ENCODE data around the gene DAP.
"Not testable (repeated sequence)": the region's sequence is repeated elsewhere in the genome, so short reads cannot be mapped to it uniquely, and the experiment has no call there.

The DAP gene

DNA sequence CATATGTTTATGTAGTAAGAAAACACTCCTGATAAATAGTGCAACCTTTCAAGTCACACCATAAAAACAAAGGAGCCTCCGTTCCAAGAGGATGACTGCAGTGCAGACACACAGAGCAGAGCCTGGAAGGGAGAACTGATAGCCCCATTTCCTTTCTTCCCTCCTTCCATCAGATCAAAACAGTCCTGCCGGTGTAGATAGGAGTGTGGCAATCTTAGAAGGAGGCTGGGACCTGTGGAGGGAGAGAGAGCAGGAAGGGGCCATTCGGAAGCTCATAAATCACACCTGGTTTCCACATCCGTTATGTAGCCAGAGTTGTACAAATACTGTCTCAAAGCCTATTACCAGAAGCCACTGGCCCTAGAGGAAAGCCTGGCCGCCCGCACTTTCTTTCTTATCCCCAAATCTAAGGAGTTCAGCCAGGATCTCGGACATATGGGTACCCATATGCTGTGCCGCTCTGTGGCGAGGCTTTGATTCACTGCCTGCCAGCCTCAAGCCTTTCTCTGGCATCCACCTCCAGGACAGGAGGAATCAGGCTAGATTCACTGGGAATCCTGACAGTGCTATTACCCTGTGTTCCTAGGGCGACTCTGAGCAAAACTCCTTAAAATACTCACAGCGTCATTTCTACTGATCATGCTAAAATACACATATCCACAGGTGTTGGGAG lies 26.9 kb downstream of the DAP start:
- peak; percentile 96 for DNase-seq (ENCODE audit: low spot score)

DNA sequence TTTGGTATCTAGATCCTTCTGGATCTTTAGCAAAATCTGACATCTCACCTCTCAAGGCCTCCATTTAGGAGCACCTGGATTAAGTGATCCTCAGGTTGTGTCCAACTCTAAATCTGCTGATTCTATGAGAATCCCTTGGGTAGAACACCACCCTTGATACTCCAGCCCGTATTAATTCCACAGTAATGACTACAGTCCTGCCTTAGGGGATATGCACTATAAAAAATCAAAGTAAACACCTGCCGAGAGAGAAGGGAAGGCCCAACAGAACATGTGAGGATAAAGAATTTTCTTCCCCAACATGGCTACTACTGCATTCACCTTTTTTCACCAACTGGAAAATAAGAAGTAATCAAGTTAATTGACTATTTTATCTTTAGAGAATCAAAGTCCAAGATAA lies 27.6 kb downstream of the DAP start:
- no peak for DNase-seq (ENCODE audit: low spot score)

DNA sequence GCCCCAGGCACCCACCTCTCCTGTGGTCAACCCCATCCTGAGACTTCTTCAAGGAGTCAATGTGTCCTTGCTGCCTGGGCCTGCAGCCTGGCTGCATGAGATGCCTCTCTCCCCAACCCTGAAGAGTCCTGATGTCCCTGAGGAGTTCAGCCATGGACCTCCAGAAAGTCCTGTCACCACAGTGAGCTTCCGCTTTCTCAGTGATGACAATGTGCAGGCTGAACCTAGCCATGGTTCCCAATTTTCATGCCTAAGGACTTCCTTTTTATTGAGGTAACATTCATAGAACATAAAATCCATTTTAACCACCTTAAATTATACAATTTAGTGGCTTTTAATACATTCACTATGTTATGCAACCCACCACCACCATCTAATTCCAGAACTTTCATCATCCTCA lies 29.1 kb downstream of the DAP start:
- DNase-seq (ENCODE audit: low spot score): no peak

DNA sequence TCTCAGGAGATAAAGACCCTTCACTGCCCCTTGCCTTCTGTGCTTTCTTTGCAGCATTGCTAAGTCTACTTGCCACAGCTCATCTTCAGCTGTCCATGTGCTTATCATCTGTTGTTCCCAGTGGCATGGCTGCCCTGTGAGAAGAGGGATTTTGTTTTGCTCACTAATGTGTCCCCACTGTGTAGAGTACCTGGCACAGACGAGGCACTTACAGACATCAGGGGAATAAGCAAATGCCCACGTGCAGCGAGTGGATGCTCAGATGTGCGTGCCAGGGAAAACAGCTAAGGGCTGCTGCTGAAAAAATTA lies 31.0 kb downstream of the DAP start:
- no peak for DNase-seq (ENCODE audit: low spot score)

DNA sequence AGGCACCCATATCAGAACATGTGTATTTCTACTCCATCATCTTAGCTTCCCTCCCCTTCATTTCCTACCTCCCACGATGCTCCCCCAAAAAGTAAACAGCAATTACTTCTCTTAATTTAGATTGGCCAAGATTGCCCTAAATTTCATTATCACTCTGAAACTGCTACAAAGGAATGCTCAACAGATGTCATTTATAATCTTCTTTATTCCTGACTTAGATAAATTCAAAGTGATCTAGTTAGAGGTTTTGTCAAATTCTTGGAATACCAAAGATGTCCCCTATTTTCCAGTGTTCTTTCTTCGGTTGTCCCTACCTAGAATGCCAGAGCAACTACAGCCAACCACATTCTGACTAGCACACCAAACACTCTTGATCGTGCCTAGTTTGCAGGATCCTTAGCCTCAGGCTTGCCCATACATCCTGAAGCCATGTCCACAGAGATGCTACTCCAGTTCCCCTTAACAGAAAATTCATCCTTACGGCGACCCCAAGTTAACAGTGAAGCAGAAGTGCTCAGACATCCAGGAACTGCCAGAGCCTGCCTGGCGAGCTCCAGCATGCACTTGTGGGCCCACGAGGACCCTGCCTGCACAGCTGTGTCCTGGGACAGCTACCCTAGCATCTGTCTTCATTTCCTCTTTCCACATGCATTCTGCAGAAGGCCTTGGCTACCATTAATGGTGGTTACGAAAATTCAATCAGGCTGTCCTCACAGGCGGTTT lies 31.6 kb downstream of the DAP start:
- DNase-seq (ENCODE audit: low spot score): no peak

DNA sequence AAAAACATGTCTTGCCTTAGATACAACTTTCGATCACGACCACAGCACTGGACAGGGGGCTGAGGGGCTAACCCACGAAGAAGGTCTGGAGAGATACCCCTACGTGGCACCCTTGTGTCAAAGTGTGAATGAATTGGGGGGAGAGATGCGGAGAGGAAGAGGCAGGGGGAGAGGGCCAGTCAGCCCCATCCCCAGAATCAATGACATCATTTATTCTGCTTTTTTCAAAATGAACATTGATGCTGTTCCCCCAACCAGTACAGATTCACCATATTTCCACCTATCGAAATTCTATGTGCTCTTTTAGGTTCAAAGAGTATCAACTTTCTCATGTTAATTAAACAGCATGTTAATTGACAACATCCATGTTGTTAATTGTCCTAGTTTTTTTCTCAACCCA lies 32.4 kb downstream of the DAP start:
- no peak for DNase-seq (ENCODE audit: low spot score)

DNA sequence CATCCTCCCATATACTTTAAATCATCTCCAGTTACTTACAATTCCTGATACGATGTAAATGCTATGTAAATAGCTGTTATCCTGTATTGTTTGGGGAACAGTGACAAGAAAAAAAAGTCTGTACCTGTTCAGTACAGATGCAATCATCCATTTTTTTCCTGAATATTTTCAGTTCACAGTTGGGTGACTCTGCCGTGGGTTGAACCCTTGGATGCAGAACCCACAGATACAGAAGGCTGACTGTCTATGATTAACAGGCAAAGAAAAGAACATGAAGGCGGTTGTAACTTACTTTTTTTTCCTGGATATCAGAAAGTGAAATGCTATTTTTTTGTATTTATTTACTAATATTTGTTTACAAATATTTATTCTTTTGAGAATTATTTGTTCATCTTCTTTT lies 33.2 kb downstream of the DAP start:
- no peak for DNase-seq (ENCODE audit: low spot score)

DNA sequence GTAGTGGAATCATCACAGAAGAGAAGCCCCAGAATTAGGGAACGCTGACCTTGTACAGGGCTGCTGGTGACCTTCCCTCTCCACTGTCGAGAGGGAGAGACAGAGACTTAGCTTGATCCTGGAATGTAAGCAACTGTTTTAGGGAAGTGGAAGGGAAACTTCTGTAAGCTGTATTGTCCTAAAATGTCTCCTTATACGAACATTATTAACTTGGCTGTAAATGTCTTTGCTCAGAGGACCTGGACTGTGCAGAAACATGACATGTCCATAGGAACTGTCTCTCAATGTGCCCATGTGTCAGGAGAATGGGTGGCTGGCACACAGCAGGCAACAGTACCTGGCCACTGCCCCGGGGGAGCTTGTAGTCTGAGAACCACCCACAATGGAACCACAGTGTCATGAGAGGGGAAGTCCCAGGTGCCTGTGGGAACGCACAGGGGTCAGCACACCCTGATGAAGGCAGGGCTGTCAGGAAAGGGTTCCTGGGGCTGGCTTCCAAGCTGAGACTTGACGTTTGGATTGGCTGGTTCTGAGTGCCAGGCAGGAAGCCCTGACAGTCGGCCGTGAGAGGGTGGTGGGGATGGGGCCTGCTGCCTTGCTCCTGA lies 34.0 kb downstream of the DAP start:
- no peak for DNase-seq (ENCODE audit: low spot score)

DNA sequence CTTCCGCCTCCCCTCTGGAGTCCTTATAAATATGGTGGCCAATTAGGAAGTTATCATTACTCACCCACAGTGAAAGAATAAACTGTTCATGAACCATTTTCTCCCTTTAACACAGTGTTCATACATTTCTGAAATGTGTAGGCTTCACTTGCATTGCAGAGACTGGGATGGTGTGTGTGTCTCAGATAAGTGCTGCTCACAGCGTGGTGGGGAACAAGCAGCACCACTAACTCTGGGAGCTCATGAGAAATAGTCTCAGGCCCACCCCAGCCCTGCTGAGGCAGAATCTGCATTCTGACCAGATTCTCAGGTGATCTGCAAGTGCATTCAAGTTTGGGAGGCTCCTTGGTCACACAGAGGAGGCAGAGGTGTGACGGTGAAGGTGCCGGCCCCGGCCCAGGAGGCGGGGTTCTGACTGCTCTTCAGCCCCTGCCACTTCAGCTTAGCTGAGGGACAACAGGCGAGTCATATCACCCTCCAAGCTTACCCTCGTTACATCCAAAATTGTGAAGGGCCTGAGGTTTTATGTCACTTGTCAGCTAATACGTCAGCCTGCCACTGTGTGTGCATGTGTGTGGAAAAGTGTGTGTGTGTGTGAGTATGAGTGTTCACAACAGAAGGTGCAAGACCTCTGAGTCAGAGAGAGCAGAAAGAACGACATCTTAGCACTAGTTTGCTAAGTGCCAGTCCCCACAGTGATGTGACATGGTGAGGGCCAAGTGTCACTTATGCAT lies 34.7 kb downstream of the DAP start:
- DNase-seq (ENCODE audit: low spot score): no peak

DNA sequence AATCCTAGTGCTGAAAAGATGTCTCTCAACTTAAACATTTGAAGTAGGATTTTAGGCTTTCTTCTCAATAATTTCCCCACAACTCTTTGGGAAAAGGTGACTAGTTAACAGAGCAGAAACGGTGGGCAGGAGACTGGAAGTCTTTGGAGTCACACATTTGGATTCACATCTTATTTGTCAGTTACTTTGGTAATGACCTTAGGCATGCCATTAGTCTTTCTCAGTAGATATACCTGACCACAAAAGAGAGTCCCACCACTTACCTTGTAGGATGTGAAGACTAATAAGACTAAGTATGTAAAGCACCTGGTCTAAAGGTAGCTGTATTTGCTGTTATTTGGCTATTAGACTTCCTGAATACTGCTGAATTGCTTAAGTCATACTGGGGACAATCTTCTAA lies 35.4 kb downstream of the DAP start:
- no peak for DNase-seq (ENCODE audit: low spot score)

DNA sequence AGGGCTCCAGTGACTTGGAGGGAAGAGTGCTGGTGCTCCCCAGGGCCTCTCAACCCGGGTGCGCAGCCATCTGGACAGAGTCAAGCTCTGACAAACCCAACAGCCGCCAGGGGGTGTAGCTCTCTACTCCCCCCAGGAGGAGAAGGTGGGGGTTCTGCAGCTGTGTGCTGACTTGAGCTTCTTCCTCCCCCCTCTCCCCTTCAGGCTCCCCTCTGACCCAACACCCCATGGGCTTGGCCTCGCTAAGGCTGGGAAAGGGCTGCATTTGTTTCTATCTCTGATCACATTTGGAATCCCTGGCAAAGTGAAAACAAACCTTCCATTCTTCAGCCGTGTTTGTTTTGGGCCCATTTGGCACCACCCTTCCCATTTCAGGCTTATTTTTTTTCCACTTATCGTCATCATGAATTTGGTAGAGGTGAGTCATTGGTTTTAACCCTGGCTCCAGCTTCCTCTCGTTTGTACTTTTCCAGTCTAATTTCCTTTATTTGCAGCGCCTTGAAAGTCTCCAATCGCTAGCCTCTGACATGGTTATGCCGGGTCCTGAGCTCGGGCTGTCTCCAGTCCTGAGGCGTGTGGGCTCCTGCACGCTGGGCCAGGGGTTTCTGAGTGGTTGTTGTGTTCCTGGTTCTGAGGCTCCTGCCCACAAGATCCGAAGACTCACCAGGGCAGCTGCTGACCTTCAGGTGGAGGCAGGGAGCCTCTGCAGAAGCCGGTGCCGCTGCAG lies 36.1 kb downstream of the DAP start:
- DNase-seq (ENCODE audit: low spot score): no peak

DNA sequence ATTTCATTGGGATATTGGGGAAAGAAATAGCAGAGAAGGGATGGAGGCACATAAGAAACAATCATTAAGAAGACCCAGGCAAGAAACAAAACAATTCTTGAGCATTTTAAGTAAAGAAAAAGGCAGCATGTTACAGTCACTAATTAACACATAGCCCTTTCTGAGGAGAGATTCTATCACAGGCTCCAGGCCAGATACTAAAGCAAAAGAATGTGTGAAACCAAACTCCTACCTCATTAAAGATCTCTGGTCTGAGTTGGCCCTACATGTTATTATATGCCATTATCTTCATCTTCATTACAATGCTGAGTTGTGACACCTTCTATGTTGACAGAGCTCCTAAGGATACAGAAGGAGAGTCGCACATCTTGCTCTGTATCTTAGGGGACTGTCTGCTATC lies 37.5 kb downstream of the DAP start:
- DNase-seq (ENCODE audit: low spot score): no peak

DNA sequence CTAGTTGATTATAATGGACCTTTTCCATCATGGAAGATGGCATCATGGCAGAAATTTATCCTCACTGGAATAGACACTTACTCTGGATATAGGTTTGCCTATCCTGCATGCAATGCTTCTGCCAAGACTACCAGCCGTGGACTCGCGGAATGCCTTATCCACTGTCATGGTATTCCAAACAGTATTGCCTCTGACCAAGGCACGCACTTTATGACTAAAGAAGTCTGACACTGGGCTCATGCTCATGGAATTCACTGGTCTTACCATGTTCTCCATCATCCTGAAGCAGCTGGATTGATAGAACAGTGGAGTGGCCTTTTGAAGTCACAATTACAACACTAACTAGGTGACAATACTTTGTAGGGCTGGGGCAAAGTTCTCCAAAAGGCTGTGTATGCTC lies 40.3 kb downstream of the DAP start:
- DNase-seq (ENCODE audit: low spot score): not testable (repeated sequence)

DNA sequence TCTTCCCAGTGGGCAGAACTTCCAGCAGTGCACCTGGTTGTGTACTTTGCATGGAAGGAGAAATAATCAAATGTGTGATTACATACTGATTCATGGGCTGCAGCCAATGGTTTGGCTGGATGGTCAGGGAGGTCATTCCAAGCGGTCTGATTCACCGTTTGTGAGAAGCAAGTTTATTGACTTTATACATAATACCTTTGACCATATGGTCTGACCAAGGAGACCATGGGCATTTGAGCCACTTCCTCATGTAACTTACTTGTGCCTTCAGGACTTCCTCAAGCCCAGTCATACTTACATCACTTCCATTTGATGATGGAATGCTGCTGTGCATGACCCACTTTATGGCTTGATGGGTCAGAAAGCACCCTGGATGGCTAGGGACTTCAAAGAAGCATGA lies 41.1 kb downstream of the DAP start:
- DNase-seq (ENCODE audit: low spot score): no peak

DNA sequence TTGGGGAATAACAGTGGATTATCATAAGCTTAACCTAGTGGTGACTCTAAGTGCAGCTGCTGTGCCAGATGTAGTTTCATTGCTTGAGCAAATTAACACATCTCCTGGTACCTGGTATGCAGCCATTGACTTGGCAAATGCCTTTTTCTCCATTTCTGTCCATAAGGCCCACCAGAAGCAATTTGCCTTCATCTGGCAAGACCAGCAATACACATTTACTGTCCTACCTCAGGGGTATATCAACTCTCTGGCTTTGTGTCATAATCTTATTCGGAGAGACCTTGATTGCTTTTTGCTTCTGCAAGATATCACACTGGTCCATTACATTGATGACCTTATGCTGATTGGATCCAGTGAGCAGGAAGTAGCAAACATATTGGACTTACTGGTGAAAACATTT lies 42.4 kb downstream of the DAP start:
- DNase-seq (ENCODE audit: low spot score): not testable (repeated sequence)

DNA sequence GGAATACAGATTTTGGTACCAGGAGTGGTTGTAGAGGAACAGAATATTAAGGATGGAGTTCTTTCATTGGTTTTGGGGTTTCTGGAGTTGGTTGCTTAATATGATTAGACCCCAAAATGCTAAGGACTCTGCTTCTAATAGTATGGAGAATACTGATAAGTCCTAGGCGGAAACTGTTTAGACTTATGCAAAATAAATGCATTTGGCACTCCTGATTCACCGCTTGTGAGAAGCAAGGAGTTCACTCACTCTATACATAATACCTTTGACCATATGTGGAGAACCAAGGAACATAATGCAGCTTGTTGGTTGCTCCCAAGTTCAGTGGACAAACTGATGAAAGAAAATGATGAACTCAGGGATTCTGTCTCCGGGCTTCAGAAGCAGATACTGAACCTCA lies 44.2 kb downstream of the DAP start:
- not testable (repeated sequence) for DNase-seq (ENCODE audit: low spot score)

DNA sequence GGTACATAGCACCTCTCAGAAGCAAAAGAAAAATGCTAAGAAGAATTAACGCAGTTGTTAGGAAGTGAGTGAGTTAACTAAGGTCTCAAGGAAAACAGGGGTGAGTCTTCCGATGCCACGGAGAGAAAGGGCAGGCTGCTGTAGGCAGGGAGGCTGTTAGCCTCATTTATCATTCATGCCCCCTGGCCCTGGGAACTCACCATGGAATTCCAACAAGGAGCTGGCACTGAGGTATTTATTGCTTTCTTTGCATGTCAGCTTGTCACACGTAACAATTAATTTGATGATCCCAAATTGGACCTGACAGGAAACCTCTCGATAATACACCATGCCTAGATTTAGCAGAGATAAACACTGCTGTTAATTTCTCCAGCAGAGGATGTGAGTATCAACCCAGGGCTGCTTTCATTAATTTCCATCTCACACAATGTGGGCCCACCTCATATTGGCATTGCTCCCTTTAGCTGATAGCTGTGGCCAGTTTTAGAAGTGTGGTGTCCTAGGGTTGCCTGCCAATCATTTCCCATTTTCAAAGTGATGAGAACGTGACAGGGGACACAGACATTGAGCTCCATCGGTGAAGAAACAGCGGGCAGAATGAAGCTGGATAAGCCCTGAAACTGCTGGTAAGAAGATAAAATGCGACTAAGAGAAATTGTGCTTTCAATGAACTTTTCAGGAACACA lies 45.3 kb downstream of the DAP start:
- no peak for DNase-seq (ENCODE audit: low spot score)

DNA sequence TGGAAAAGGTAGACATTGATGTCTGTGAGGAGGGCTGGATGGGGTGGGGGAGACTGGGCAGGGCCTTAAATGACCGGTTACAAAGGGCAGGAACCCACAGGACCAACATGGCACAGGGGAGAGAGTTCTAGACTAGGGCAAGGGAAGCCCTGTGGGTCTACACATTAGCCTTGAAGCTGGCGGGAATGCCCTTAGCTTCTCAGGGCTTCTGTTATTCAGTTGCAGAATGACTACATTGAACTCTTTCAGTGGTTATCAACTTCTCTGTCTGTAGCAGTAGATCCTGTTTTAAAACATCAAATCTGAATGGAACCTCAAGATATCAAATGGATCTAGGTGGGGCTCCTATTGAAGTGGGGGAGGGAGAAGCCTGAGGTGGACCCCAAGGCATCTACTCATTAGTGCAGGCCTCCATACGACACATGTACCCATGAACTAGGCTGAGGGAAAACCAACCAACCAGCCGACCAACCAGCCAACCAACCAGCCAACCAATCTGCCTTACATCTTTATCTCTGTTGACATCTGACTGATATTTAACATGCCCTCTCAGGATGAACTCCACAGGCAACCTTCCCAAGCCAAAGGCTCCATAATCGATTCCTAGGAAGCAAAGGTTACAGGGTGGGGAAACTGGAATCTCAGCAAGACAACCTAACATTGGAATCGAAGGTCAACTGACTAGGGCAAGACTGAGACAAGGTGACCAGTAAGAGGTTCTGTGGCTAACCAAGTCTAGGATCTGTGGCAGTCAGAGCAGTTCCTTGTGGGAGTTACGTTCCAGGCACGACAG lies 48.3 kb downstream of the DAP start:
- no peak for DNase-seq (ENCODE audit: low spot score)

DNA sequence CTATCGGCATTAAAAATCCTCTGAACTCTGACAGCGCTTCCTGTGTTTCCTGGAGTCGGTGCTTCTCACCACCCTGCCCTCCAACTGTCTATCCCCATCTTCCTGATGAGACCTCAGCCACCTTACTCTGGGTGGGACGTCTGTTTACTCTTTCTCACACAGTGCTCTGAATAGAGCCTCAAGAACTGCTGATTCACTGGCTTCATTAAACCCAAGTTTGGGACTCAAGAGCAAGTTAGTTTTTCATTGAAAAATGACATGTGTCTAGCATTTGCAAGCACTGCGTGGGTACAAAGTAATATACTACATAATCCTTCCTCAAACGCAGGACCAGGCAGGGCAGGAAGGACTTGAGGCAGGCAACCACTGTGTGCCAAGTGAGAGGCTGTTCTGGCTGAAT lies 49.5 kb downstream of the DAP start:
- DNase-seq (ENCODE audit: low spot score): no peak

DNA sequence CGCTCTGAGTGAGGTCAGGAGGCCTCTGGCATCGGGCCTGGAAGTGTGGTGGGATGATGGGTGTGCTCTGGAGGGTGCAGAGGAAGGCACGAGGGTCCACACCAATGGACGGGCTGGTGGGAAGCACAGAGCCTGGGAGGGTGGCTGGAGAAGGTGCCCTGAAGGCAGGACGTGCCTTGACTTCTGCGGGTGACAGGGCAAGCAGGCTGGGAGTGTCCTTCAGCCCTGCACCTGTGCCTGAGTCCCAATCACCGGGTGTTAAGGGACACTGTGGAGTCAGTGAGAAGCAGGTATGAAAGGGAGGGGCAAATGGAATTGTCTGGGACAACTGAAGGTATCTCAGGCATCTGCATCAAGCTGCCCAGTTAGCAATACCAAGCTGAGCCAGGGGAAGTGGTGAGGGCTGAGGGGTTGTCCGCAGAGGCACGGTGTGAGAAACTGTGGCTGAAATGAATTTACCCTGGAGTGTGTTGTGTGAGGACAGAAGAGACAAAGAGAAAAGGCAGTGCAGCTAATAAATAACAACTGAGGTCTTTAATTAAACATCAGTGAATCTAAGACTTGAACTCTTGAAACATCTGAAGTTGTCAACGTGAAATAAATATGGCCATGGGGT lies 50.4 kb downstream of the DAP start:
- no peak for DNase-seq (ENCODE audit: low spot score)

DNA sequence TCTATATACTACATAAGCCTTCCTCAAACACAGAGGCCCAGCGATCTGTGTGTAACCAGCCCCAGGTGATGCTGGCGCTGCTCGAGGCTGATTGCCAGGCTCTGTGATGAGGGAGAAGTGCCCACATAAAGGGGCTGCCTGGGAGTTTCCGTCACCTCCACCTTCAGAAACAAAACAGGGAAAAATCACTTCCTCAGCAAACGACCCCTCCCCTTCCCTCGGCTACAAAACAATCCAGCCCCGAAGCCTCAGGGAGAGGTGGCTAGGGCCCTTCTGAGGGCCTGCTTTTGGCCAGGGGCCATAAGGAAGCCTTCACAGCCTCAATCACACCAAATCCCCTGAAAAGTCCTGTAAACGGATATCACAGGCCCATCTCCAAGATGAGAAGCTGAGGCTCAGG lies 51.1 kb downstream of the DAP start:
- no peak for DNase-seq (ENCODE audit: low spot score)
